Stimulated activated CD4-positive, alpha-beta T cell treated with anti-CD3 and anti-CD28 coated beads, Interleukin-4, amount 100 ng/mL, for 24 hours (primary cell): Measurements from ENCODE around the gene CAMK2N1.
"Not testable (repeated sequence)": the region's sequence is repeated elsewhere in the genome, so short reads cannot be mapped to it uniquely, and the experiment has no call there.

ENCODE experiments used
- DNase-seq: peaks from one replicate; pipeline ENCODE4 v3.0.0-alpha.2; 2020

CAMK2N1 gene

DNA sequence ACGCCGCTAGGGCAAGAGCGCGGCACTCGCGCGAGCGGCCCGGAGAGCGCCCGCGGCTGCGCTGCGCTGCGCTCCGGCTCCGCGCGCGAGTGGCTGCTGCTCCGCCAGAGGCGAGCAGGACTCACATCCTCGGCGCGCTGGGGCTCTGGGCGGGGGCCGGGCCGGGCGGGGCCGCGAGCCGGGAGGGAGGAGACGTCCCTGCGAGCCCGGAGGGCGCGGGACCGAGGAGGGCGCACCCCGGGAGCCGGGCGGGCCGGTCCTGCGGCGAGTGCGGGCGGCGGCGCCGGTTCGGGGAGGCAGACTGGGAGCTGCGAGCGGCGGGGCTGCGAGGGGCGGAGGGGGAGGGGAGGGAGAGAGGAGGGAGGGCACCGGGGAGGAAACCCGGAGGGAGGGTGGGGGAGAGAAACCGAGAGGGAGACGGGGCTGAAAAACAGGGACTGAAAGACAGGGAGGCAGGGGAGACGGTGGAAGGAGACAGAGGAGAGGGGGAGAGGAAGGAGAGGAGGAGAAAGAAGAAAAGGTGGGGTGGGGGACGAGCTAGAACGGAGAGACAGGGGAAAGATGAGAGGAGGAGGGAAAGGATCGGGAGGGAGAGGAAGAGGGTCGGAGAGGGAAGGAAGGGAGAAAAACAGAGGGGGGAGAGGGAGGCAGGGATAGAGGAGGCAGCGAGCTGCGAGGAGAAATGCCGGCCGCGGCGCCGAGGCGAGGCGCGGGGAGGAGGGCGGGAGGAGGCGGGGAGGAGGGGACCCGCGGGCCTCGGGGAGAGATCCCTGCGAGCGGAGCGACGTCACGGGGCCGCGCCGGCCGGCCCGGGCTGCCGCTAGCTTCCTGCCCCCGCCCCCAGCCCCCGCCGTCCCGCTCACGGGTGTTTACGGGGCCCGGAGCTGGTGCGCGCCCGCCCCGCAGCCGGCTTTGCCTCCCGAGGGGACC is at the start of gene CAMK2N1:
Gene CAMK2N1, minus strand, starts transcription at position 684 of the 930 bp plus-strand sequence. CDS start 831 bp downstream, outside the sequence.
- DNase-seq: peak; percentile 54

DNA sequence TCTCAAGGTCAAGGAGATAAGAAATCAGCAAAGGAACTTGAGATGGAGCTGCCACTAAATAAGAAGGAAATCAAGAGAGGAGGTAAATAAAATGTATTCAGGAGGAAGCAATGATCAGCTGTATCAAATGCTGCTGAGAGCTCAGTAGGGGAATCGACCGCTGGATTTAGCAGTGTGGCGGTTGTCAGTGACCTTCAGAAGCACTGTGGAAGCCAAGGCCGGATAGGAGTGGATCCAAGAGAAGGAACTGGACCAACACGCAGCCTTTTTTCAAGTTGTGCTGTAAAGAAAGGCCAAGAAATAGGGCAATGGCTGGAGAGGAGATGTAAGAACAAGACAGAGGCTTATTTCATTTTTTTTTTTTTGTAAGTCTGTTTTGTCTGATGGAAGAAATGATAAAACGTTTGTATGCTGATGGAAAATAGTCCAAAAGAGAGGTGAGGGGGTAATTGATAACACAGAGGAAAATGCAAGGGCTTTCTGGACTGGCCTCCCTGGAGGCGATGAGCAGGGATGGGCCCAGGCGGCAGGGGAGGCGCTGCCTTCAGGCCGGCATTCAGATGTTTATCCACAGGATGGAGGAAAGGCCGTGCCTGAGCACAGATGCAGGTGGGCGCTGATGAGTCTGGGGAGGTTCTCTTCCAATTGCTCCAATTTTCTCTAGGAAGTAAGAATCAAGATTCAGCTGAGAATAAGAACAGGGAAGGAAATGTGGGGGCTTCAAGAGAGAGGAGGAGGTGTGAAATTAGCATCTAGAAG is 48.8 kb upstream of the CAMK2N1 start:
- no peak for DNase-seq

DNA sequence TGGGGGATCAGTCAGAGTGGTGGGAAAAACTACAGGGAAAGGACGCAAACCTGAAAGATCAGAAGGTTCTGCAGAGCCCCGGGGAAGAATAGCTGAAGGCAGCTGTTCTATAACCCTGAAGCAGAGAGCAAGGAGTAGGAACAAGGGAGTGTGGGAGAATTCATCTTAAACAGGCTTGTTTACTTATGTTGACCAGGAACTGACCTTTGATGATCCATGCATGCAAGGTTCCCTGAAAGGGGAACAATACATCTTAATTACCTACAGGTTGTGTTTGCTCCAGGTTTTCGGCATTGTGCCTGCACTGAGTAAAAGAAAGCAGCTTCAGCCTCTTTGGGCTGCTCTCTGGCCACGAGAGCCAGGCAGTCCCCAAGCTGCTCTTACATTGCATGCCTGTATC is 47.6 kb upstream of the CAMK2N1 start:
- DNase-seq: no peak

DNA sequence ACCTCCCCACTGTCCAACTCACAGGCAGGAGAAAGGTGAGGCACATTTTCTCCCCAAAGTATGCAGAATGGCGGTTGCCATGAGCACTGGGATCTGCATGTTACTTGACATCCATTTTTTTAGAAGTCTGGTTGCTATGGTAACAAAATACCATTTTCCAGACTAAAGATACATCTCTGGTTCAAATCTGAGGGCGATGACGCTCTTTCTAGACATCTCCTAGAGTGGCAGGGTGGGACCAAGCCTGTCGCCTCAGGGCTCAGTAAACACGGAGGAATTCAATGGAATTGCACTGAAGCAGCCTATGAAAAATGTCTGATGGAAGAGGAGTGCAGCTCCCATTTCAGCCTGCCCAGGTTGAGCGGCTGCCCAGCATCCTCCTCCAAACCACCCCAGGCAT is 44.9 kb upstream of the CAMK2N1 start:
- no peak for DNase-seq

DNA sequence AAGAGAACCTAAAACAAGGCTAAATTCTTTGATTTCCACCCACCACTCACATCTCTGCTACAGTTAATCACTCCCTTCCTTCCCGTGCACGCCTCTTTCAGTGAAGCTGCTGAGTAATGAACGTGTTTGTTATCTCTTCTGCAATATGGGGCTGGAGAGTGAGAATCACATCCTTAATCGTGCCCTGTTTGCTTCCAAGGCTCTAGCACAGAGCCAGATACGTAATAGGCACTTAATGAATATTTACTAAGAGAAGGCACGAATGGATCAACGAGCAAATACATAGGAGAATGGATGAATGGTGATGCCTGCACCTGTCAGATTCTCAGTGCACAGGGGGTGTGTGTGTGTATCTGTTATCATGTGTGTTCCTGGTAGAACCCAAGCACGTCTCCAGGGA is 44.3 kb upstream of the CAMK2N1 start:
- DNase-seq: no peak

DNA sequence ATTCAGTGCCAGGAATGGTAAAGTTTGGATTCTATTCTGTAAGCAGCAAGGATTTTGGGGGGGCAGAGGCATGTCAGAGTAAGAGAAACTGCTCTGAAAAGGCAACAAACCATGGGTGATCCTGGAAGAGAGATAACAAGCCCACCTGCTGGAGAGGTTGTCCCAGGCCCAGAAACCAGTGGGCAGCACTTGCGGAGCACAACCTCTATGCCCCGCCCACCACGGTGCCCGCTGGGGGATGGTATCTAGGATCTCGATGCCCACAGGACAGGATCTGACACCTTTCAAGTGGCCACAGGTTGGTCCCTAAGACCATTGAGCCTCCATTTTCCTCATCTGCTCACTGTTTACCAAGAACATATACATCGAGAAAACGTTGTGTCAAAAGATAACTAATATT is 42.2 kb upstream of the CAMK2N1 start:
- DNase-seq: no peak

DNA sequence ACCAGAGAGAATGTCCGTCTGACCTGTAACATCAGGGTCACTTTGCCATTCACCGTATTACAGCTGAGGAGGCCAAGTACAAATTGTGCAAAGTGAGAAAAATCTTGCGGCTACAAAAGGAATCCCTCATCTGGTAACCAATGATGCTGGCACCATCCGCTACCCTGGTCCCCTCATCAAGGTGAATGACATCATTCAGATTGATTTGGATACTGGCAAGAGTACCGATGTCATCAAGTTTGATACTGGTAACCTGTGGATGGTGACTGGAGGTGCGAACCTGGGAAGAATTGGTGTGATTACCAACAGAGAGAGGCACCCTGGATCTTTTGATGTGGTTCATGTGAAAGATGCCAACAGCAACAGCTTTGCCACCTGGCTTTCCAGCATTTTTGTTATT is 40.3 kb upstream of the CAMK2N1 start:
- DNase-seq: no peak

DNA sequence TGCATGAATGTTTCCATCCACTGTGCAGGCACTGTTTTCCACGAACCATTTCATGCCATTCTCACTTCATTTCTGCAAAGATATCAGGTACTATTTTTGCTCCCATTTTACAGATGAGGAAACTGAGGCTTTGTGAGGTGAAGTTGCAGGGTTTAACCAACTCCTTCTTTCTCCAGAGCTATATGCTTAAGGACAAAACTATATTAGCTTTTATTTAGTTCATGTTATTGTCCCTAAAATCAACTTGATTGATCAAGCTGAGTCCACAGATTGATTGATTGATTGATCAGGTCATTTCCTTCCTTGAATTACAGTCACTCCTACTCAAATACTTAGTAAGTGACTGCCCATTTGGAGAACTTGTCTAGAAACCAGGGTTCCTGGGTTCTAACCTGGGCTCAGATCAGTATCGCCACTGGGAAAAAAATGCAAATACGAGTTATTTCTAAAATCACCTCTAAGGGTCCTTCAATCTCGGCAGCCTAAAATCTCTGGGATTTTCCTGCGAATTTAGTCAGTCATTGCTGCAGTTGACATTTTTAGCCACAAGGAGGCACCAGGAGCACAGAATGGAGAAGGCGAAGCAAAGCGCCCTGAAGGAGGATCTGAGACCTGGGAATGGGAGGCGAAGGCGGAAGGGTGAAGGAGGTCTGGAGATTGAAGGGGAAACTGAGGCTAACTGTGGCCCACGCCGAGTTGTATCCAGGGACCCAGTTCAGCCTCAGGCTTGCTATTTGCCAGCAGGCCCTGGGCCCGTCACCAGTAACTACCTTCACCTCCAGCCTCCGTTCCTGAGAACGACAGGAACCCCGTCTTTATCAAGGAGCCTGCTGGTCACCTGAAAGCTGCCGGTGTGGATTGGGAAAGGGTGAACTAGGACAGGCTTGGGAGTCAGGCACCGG is 36.2 kb upstream of the CAMK2N1 start:
- peak; percentile 72 for DNase-seq

DNA sequence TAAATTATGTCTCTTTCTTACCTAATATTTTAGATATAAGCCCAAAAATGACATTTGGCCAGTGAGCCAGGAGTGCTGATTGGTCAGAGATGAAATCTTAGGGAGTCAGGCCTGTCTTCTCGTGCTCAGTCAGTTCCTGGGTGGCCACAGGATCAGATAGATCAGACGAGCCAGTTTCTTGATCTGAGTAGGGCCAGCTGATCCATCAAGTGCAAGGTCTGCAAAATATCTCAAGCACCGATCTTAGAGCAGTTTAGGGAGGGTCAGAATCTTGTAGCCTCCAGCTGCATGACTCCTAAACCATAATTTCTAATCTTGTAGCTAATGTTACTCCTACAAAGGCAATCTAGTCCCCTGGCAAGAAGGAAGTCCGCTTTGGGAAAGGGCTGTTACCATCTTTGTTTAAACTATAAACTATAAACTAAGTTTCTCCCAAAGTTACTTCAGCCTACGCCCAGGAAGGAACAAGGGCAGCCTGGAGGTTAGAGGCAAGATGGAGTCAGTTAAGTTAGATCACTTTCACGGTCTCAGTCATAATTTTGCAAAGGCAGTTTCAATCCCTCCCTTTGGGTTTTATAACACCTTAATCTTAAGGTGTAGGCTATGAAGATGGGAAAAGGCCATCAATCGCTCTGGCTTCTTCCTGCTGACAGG is 33.7 kb upstream of the CAMK2N1 start:
- not testable (repeated sequence) for DNase-seq

DNA sequence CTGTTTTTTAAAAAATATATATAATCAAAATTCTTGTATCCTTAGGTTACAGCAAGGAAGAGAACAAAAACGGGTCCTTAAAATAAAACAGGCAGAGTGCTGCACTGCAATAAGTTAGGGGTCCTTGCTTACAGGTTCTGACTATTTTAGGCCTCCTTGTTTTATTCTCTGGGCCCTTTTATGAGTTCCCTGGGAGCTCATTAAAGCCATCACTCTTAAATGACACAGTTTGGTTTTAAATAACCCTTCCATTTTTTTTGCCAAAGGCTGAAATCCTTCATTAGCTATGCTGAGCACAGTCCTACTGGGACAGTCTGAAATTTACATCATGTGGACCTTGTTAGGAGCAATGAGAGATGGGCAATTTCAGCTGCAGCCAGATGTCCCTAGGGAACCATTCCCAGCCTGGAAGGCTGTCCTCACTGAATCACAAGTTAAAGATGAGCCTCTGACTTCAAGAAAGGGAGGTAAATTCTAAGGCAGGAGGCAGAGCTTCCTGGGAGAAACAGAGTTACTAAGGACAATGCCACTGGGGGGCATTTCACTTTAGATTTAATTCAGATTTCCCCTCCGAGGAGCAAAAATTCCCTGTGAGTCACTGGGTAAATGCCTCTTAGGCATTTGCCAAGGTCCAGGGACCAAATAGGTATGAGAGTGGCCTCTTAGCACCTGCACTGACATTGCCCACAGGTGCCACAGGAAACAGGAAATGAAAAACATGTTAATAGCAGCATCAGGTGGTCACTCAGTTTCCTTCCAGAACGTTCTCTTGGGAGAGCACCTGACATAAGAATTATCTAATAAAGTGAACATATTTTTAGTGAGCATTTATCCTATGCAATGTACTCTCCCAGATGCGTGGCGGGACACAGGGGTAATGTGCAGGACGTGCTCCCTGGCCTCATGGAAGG is 25.8 kb upstream of the CAMK2N1 start:
- no peak for DNase-seq

DNA sequence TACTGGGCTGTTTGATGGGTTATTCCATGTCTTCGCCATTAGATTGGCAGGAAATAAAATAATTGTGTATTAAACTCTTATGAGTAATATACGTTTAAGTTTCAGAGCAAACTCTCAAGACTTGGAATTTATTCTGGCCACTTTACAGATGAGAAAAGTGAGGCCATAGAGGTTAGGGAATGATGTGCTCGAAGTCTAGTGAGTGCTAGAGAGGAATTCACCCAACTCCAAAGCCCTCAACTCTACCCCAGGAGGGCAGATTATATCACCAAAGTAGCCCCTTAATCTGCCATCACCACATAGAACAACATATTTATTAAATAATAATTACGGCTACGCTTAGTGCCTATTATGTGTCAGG is 22.4 kb upstream of the CAMK2N1 start:
- DNase-seq: no peak

DNA sequence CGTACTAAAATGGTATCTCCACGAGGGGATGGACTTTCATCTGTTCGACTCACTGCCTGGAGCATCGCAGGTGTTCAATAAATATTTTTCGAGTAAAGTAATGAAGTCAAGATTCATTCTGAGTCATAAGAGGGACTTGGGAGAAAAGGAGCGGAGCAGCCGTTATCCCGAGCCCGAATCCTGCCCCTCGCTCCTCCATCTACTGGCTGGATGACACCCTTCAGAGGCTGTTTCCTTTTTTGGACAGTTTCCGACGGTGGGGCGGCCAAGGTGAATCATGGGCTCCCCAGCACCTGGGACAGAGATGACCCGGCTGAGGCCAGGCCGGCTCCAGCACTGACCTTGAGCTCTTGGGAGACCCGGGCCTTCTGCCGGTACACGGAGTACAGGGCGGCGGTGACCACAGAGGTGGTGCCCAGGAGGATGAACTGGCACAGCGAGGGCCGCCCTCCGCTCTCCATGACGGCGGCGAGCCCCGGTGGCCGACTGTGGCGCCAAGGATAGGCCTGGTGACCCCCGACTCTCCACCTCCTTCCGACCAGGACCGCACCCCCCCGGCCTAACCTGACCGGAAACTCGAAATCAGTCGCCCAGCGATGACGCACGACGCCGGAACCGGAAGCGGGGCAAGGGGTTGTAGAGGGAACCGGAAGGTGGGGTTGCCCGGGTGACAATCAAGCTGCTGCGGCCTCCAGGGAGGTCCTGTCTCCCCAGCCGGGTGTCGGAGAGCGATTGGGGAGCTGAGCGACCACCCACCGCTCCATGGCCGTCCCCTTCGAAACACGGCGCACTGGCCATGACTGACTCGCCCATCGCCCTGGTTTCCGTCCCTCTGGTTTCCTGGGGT is 21.8 kb upstream of the CAMK2N1 start, which contains the start of gene MUL1:
Gene MUL1, minus strand, starts transcription at position 588 of the 847 bp plus-strand sequence. Its CDS starts 127 bp downstream, at position 461.
- peak; percentile 96 for DNase-seq

DNA sequence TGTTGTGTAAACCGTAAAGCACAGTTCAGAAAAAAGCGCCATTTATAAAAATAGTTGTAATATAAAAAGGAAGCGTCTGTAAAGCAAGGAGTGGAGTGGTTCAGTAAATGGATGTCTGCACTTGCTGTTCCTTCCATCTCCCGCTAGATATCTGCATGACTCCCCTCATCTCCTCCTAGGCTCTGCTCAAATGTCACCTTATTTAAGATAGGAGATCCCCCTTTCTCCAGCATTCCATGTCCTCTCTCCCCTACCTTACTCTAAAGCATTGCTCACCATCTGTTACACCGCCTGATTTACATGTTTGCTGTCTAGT is 21.2 kb upstream of the CAMK2N1 start:
- no peak for DNase-seq

DNA sequence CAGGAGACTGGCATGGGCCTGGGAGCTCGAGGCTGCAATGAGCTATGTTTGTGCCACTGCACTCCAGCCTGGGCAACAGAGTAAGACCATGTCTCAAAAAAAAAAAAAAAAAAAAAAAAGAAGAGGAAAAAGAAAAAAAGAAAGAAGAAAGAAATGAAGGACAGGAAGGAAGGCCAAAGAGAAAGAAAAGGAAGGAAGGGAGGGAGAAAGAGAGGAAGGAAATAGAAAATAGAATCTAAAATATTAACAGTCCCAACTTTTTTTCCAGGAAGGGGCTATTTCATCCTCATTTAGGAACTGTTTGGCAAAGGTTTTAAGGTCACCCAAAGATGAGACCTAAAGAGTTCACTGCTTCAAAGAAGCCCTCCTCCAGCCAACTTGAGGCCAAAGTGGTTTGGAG is 19.5 kb upstream of the CAMK2N1 start:
- no peak for DNase-seq

DNA sequence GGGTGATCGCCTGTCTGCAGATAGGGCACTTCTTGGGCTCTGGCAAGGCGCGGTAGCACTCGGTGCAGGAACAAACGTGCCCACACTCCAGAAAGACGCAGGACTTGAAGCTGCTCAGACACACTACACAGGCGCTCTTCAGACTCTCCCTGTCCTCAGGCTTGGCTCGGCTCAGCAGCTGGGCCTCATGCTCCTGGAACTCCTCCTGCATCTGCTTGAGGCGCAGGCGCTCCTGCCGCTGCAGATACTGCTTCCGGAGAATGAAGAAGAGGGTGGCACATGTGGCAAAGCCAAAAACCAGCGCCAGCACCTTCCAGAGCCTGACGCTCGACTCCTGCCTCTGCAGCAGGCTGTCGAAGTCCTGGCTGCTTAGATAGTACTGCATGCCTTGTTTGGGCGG is 14.7 kb upstream of the CAMK2N1 start:
- no peak for DNase-seq

DNA sequence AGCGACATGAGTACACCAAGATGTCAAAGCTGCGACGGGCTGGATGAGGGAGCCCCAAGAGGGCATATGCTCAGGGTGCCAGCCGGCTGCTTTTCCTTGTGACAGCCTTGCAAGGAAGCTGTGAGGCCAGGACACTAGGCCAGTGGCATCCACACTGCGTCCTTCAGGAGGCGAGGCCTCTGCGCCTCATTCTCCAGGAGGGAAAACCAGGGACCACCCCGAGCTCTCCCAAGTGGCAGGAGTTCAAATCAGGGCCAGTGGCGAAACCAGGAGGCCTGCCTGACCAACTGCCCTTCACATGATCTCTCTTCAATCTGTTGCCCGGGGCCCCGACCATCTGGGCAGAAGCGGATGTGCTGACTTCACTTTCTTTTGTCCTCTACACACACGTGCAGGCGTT is 13.7 kb upstream of the CAMK2N1 start:
- no peak for DNase-seq

DNA sequence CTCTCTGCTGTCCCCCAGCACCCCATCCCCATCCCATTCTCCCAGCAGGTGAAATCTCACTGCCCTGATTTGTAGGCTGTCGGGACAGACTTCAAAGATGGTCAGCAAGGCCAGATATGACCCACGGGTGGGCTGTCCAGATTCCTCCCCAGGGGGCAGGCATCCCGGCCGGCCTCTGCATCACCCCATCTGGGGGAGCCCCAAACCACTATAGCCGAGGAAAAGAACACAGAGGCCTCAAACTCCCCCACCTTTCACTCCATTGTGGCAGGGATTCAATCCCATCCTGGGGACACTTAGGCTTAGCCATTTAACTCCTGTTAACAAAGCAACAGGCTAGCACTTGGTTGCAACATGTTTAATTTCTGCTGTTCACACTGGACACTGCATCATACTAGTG is 13.1 kb upstream of the CAMK2N1 start:
- no peak for DNase-seq

DNA sequence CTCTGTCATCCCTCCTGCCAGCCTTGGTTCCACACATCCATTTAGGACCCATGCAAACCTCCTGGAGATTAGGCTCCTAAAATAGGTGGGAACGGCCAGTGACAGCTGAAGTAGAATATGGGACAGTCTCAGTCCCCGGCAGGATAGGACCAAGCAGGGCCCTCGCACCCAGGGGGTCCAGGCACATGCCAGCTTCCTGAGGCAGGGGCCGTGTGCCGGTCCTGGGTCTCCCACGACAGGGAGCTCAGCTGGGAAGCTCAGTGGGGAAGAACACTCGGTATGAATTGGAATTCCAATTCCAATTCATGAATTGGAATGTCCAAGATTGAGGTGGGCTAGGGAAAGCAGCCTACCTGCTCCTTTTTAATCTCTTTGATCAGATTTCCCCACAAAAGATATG is 12.1 kb upstream of the CAMK2N1 start:
- no peak for DNase-seq

DNA sequence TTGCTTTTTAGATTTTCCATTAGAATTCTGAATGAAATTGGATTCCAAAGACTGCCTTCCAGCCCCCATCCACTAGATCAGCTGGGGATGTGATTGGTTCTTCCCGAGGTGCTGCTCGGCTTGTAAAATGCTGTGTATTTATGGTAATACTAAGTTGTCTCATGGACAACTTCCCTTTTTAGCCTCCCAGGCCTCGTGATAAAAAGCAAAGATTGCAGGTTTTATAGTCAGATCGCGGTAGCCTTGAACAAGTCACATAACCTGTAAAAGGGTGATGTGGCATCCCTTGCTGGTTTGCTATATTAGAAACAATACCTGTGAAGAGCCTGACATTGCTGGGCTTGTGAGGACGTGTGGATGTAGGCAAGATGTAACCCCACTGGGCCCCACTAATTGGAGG is 11.5 kb upstream of the CAMK2N1 start:
- no peak for DNase-seq

DNA sequence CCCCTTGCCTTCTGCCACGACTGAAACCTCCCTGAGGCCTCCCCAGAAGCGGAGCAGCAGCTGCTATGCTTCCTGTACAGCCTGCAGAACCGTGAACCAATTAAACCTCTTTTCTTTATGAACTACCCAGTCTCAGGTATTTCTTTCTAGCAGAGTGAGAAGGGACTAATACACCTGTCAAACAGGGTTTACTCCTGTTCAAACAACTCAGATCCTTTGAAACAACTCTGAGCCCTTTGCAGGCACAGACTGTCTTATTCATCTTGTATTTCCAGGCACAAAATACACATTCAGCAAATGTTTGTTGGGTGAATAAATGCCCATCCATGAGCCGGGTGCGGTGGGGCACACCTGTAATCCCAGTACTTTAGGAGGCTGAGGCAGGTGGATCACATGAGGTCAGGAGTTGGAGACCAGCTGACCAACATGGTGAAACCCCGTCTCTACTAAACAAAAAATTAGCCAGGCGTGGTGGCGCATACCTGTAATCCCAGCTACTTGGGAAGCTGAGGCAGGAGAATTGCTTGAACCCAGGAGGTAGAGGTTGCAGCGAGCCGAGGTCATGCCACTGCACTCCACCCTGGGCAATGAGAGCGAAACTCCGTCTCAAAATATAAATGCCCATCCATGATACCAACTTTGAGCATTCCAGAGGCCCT is 10.8 kb upstream of the CAMK2N1 start:
- not testable (repeated sequence) for DNase-seq
